HG03575 (cell line): ENCODE results near the gene LRRFIP1.
"Not testable (repeated sequence)": the region's sequence is repeated elsewhere in the genome, so short reads cannot be mapped to it uniquely, and the experiment has no call there.

ENCODE experiments used
- ATAC-seq: cut with Tn5 transposase; IDR thresholded peaks from one replicate; pipeline ENCODE4 v1.9.1; 2021; ENCODE audit not compliant: unreplicated experiment, insufficient number of reproducible peaks, low FRiP score; ENCODE audit errors: extremely low read depth

LRRFIP1 gene

DNA sequence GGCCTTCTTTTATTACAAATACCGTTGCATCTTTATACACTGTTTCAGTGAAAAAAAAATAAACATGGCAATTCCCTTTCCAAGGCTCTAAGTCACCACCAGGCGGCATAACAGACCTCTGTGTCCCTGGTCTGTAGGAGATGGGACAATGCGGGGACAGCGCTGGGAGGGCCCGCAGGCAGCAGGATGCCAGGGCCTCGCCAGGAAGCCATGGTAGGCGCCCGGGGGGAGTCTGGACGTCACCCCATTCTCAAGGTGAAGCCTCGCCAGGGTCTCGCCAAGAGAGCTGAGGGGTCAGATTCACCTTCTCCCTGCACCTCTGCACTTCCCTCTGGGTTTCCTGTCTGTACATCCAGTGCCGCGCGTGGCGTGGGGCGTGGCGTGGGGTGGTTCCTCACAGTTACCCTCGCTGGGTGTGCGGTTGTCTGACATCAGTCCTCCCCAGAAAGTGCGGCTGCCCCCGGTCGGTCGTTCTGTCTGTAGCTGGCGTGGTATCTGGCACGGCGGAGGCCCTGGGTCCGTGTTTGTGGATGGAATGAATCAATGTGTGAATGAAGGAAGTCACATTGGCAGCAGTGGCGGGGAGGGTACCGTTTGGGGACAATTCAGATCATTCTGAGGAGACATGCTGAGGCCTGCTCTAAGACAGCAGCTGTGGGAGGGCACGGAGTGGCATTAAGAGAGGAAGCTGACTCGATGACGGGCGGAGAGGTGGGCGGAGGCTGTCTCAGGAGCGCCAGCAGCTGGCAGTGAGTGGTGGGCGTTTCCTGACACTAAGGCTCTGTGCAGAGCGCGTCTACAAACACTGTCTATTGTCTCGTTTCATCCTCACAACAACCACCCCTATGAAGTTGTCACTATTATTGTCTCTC lies 46.0 kb downstream of the LRRFIP1 start:
- no peak for ATAC-seq

DNA sequence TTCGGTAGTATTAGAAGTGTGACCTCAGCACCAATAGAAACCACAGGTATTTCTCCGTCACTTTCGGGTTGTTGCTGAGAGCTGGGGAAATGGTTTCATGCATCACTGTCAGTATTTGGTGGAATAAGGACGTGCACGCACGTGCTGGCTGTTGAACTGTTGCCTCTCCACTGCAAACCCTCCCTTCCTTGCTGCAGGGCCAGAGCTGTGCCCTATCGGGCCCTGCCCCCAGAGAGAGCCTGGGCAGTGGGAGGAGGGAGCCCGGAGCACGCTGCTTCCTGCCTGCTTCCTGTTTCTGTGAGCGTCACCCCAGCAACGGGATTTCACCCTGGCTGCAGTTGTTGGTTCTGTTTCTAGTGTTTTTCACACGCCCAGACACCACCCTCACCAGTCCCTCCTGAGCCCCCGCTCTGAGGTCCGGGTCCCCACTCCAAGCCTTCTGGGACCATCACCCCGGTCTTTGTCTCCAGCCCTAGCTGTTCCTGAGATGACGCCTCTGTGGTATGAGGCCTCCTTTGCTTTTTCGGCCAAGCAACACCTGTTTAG lies 47.4 kb downstream of the LRRFIP1 start:
- ATAC-seq = peak; percentile 35

DNA sequence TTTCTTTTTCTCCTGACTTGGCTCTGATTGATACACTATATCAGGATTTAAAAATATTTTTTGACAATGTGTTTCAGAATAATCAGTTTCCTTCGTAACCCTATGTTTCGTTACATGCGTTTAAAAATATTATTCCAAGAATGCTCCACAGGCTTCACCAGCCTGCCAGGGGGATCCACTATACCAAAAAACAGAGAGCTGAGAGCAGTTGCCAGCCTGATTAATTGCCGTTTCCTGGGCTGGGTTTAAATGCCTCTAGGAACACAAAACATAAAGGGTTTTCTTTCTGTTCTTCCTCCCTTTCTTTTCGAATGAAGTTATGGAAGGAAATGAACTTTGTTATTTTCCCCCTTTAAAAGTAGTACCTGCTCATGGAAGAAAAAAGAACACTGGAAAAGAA lies 47.9 kb downstream of the LRRFIP1 start:
- ATAC-seq = no peak

DNA sequence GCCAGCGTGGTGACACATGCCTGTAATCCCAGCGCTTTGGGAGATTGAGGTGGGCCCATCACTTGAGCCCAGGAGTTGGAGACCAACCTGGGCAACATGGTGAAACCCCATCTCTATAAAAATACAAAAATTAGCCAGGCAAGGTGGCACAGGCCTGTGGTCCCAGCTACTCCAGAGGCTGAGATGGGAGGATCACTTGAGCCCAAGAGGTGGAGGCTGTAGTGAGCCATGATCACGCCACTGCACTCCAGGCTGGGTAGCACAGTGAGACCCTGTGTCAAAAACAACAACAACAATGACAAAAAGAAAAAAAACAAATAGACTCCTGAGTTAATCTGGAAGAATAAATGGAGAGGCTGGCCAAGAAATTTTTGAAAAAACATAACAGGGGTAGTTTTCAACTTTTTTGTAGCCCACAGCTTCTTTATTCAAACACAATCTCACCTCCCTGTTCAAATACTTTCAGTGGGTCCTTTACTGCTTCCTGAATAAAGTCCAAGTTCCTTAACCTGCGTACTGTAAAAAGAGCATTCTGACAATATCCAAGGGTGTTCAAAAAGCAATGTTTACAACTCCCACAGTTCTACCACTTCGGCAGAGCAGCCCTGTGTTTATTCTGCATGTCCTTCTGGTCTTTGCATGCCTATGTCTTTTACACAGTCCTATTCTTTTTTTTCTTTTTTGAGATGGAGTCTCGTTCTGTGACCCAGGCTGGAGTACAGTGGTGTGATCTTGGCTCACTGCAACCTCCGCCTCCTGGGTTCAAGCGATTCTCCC lies 53.5 kb downstream of the LRRFIP1 start:
- no peak for ATAC-seq

DNA sequence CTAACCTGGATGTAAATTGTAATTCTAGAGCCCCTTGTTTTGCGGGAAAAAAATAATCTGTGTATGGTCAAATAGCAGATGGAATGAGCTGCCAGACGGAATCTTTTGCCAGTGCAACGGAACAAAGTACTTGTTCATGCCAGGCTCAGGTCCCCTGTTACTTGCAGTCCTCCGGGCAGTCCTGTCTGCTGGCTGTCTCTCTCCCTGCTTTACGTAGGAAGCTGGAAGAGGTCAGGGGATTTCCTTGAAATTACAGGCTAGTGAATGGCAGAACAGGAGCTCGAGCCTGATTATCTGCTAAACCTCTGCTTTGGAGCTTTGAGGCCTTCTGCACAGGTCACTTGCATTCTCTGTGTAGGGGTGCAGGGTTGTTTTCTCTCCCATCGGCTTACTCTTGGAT lies 54.8 kb downstream of the LRRFIP1 start:
- no peak for ATAC-seq

DNA sequence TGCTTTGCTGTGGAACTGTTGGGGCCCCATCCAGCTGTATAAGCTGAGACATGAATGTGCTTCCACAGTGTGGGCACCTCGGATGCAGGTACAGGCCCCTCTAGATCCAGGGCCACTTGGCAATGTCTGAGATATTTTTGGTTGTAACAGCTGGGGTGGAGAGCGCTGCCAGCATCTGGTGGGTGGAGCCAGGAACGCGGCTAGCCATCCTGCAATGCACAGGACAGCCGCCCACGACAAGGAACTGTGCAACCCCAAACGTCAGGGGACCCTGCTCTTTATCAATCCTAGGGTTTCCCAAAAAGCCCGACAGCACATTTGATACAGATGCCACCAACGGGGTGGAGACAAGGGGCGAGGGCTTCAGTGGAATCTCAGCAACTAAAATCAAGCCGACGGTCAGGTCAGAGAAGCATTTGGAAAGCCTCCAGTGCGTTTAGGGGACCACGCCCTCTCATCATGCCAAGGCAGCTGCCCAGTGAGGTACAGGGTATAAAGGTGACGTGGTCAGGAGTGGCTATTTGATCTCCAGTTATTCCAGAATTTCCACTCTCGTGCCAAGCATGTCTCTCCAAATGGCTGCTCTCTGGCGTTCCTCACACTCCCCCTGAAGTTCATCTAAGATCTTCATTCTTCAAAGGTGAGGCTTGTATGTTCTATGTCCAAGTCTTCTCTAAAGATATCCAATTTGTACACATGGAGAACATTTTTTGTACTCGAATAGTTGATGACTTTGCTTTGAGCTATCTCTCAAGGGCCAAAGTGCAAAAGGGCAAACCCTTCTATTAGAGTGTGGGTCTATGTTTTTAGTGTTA lies 55.7 kb downstream of the LRRFIP1 start:
- no peak for ATAC-seq

DNA sequence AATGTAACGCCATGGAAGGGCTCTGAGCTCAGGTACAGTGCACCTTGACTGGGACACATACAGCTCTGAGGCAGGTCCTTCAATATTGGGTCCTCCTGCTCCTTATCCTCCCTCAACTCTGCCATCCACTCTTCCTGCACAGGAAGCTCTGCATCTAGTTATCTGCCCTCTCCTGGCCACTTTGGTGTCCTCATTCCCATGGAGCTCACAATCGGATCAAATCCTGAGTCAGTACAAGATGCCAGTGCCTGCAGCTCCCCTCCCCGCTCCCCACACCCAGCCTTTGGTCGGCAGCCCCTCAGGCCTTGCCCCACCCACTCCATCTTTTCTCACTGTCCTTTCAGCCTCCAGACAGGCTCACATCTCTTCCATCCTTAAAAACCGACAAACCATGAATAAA lies 58.0 kb downstream of the LRRFIP1 start:
- no peak for ATAC-seq

DNA sequence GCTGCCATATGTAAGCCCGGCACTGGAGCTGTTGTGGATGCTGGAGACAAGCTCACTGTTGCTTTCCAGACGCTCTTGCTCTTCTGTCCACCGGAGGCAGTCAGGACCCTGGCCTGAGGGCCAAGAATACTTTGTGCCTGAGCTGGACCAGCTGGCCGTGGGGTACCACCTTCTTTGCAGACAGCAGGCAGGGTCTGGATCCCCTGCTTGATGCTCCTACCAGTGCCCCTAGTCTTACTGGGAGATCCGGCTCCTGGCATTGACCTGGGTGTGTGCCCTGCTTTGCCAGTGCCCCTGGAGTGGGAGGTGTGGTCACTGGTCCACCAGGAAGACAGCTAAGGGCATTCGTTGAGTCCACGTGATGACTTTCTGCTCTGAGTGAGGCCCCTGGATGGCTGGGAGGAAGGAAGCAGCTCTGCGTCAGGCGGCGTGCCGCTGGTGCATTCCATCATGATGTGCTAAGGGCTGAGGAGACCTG lies 59.3 kb downstream of the LRRFIP1 start:
- ATAC-seq = no peak

DNA sequence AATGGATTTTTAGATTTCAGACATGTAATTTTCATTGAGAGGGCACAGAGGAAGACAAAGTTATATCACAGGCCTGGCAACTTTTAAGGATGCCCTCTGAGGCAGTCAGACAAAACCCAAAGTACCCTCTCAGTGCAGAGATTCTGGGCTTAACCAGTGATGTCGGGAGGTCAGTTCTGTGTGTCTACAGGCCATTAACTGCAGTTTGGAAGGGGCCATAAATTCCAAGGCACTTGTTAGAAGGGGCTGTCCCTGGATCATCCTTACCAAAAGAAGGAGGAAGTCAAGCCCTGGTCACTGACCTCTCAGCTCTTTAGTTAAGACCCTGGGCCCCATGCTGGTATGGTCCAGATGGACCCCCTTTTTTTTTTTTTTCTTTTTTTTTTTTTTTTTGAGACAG lies 60.7 kb downstream of the LRRFIP1 start:
- ATAC-seq = no peak

DNA sequence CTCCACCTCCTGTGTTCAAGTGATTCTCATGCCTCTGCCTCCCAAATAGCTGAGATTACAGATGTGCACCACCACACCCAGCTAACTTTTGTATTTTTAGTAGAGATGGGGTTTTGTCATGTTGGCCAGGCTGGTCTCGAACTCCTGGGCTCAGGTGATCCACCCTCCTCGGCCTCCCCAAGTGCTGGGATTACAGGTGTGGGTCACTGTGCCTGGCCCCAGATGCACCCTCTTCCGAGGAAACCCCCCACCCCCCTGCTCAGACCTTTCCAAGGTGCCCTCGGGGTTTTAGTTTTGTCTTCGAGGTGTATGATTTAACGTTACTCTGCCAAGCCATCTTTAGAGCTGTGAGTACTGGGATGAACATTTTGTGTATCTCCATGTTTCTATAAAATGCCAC lies 61.2 kb downstream of the LRRFIP1 start:
- ATAC-seq = not testable (repeated sequence)

DNA sequence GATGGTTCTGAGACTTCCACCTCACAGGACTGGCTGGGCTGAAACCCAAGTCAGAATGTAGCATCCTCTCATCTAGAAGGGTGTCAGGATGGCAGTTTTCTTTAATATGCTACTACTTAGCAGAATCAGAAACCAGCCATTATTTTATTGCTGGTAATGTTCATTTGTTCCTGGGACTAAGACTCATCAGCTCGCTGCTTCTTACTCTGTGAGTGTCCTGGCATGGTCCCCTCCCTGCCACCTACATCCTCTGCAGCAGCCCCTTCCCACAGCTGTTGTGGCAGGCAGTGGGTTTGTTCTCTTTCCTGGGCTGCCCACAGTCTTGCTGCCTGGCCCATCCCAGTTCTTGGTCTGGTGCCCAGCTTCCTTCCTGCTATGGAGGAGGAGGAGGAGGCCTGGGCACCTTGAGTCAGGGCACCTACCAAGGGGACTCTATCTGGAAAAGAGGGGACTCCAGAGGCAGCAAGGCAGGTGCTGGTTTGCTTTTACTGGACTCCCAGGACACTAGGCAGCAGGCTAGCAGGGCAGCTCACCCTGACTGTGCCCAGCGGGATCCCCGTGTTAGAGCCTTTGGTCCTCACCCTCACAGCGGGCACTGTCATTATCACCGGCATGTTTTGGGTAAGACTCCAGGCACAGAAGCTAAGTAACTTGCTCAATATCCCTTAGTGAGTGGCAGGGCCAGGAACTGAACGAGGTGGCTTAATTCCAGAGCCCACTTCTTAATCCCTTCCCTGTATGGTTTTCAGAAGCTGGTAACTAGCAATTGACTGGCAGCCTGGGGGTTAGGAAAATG lies 62.1 kb downstream of the LRRFIP1 start:
- ATAC-seq = no peak

DNA sequence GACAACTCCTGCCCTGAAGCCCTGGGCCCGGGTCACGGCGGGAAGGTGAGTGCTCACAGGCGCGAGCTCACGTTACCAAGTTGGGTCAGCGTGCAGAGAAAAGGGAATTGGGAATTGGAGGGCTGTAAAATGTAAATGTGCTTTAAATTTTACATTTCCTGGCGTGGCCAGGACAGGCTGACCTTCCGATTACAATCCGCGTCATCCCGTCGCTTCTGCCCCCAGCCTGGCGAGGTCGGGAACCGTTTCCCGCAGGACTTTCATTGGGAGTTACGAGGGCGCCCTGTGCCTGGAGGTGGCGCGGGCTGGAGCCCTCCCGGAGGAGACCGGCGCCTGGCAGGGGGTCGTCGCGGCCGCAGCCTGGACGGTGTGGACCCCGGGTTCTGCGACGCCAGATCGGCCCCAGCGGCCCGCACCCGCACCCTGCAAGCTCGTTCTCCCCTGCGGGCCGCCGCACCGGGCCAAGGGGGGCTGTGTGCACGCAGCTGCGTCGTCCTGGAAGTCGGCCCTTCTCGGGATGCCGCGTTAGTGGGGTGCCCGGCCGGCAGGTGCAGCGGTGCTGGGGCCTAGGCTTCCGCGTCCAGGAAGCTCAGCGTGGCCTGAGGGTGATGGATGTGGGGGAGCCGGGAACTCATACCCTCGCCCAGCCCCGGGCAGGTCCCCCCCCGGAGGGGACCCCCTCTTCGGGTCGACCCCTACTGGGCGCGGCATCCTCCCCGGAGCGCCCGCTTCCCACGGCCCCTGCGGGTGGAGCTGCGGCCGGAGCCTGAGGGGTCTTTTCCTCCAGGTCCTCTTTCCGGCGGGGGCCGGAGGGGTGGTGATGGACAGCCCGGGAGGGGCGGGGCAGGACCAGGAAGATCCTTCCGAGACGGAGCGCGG lies 63.9 kb downstream of the LRRFIP1 start:
- no peak for ATAC-seq

DNA sequence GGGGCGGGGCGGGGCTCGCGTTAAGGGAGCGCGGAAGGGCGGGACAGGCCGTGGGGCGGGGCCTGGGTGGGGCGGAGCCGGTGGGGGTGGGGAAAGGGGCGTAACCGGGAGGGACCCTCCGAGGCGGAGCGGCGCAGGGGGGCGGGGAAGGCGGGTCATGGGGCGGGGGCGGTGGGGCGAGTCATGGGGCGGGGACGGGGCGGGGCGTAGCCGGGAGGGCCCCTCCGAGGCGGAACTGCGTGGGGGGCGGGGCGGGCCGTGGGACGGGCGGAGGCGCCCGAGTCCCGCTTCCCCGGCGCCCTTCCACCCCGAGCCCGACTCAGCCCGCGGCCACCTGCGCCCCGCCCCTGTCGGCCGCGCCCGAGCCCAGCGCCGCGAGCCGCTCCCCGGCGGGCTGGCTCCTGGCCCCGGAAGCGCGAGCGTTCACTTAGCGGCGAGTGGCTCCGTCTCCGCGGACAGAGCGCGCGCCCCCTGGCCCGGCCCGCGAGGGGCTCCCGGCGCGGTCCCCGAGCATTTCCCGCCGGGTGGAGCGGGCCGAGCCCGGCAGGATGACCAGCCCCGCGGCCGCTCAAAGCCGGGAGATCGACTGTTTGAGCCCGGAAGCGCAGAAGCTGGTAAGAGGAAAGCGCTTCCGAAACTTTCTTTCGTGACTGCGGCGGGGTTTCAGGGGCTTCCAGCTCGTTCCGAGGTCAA lies 64.7 kb downstream of the LRRFIP1 start:
- ATAC-seq = no peak

DNA sequence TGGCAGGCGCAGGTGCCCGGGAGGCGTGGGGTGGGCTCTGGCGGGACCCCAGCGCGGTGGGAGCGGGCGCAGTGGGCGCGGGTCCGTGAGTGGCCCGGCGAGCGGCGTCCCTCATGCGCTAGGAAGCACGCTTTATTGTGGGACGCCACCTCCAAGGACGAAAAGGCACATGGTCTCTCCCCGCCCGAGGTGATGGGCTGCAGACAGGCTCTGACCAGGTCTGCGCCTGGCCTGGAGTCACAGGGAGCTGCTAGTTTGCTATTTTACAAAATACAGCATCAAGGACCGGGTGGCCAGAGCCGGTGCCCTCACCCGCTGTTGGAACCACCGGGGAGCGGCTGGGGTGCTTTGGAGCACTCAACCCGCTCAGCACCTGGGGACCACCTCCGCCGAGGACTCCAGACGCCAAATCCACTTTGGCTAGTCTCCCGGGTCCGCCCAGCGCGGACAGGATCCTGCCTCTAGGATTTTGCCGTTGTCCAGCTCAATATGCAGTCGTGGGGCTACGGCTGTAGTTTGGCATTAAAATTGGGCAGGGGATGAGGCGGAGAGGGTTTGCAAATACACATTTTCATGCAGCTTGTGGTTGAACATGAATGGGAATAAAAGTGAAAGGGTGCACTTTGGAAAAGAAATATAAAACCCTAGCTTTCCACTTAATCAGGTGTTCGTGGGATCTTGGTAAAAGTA lies 65.4 kb downstream of the LRRFIP1 start:
- no peak for ATAC-seq

DNA sequence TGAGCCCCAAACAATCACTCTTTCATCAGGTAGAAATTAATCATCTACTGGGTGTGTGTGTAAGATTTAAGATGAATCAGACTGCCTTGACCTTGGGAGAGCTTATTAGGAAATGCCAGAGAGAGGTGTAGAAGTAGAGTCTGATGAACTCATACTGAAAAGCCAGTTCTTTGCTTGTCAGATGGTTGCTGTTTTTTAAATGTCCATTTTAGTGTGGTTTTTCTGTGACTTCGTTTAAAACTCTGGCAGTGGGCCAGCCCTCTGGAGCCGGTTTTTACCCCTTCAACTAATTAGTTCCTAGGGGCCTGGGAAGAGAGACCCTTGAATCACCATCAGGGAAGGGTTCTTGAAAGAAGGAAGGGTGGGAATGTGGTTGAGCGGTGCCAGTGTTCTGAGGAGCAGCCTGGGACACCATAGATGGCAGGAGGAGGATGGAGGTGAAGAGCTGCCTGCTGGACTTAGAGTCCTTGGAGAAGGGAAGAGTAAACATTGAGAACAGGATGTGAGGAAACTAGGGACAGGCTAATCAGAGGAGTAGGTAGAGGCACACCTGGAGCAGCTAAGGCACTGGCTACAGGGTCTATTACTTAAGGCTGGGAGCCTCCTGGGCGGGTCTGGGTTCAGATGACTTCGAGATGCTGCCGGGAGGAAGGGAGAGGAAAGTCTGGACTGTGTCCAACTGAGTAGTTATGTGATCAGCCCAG lies 66.1 kb downstream of the LRRFIP1 start:
- ATAC-seq = no peak
